Liver (tissue), 9 donors: Measurements from ENCODE around the gene ABTB2. TPM values are rescaled to one million over a fixed set of nuclear protein-coding genes. Genes with fewer than 3 reads are reported as not detected.

Experiments
- DNase-seq: peaks from one replicate; pipeline ENCODE4 v3.0.0-alpha.2; 2017; ENCODE audit warnings: low spot score
- H3K27ac ChIP-seq, 2 donors: one replicate each; pipeline ENCODE4 v1.7.0; 2013; ENCODE audit warnings: inconsistent platforms in 2 of 2, low read length in 2 of 2, control low read depth in 1 of 2, low read depth in 1 of 2, mild to moderate bottlenecking in 1 of 2
- H3K27me3 ChIP-seq, 4 donors: one replicate each; pipeline versions ENCODE4 v1.6.1 to v1.7.0; 2013; ENCODE audit warnings: low read length in 3 of 4, inconsistent platforms in 1 of 4, mild to moderate bottlenecking in 1 of 4, moderate library complexity in 1 of 4; ENCODE audit not compliant: control insufficient read depth in 4 of 4, insufficient read depth in 4 of 4
- H3K36me3 ChIP-seq, 4 donors: one replicate each; pipeline versions ENCODE4 v1.6.1 to v1.7.0; 2013; ENCODE audit warnings: low read length in 3 of 4, mild to moderate bottlenecking in 3 of 4, low read depth in 1 of 4, moderate library complexity in 1 of 4; ENCODE audit not compliant: control insufficient read depth in 4 of 4, insufficient read depth in 3 of 4
- H3K4me1 ChIP-seq, 4 donors: one replicate each; pipeline versions ENCODE4 v1.6.1 to v1.7.0; 2013; ENCODE audit warnings: low read length in 3 of 4, mild to moderate bottlenecking in 3 of 4, moderate library complexity in 1 of 4; ENCODE audit not compliant: control insufficient read depth in 4 of 4, insufficient read depth in 4 of 4
- H3K4me3 ChIP-seq, 3 donors: one replicate each; pipeline versions ENCODE4 v1.6.1 to v1.7.0; 2013; ENCODE audit warnings: low read length in 3 of 3, control low read depth in 1 of 3, low read depth in 1 of 3, mild to moderate bottlenecking in 1 of 3
- H3K9ac ChIP-seq, 2 donors: one replicate each; pipeline ENCODE4 v1.7.0; 2013; ENCODE audit warnings: low read length in 2 of 2, mild to moderate bottlenecking in 2 of 2, moderate library complexity in 2 of 2, control low read depth in 1 of 2, low read depth in 1 of 2
- H3K9me3 ChIP-seq, 4 donors: one replicate each; pipeline versions ENCODE4 v1.6.1 to v1.7.0; 2013; ENCODE audit warnings: low read length in 3 of 4; ENCODE audit not compliant: control insufficient read depth in 4 of 4
- ATF3 ChIP-seq: IDR thresholded peaks from 2 replicates; pipeline ENCODE4 v1.6.1; 2016; ENCODE audit warnings: antibody characterized with exemption
- EGR1 ChIP-seq, 2 donors: IDR thresholded peaks; 2 replicates each; pipeline ENCODE4 v1.6.1; 2016 to 2018; ENCODE audit warnings: antibody characterized with exemption in 2 of 2, low read depth in 2 of 2
- FOXA1 ChIP-seq: IDR thresholded peaks from 2 replicates; pipeline ENCODE4 v1.6.1; 2016; ENCODE audit warnings: antibody characterized with exemption
- FOXA2 ChIP-seq: IDR thresholded peaks from 2 replicates; pipeline ENCODE4 v1.6.1; 2016; ENCODE audit warnings: antibody characterized with exemption
- JUND ChIP-seq, 2 donors: IDR thresholded peaks; 2 replicates each; pipeline ENCODE4 v1.6.1; 2016; ENCODE audit warnings: antibody characterized with exemption in 2 of 2
- RAD21 ChIP-seq, 2 donors: IDR thresholded peaks; 2 replicates each; pipeline ENCODE4 v1.6.1; 2016; ENCODE audit warnings: antibody characterized with exemption in 2 of 2, mild to moderate bottlenecking in 2 of 2
- REST ChIP-seq: IDR thresholded peaks from 2 replicates; pipeline ENCODE4 v1.6.1; 2016; ENCODE audit warnings: antibody characterized with exemption, mild to moderate bottlenecking
- RXRA ChIP-seq, 2 donors: IDR thresholded peaks; 2 replicates each; pipeline ENCODE4 v1.6.1; 2017 to 2018; ENCODE audit warnings: antibody characterized with exemption in 2 of 2, mild to moderate bottlenecking in 1 of 2
- SP1 ChIP-seq: IDR thresholded peaks from 2 replicates; pipeline ENCODE4 v1.6.1; 2018; ENCODE audit warnings: antibody characterized with exemption, mild to moderate bottlenecking
- YY1 ChIP-seq: IDR thresholded peaks from 2 replicates; pipeline ENCODE4 v1.6.1; 2016; ENCODE audit warnings: antibody characterized with exemption, mild to moderate bottlenecking
- ZBTB33 ChIP-seq: IDR thresholded peaks from 2 replicates; pipeline ENCODE4 v1.6.1; 2016; ENCODE audit warnings: antibody characterized with exemption
- WGBS: extraction: QIAGEN DNeasy Blood & Tissue Kit; methylation state at CpG from one replicate; pipeline ENCODE4 v1.1.7; 2013; 5-methylcytosine and 5-hydroxymethylcytosine counted together
- polyA plus RNA-seq, 2 donors: library from polyadenylated mRNA; stranded (reverse) in 1 of 2; unstranded in 1 of 2; fragments of 200-250 nt in 1 of 2; fragments of >200 nt in 1 of 2; fragmentation: Nextera tagmentation in 1 of 2; extraction: Ambion mirVana in 1 of 2; gene quantifications; one replicate each; pipeline versions ENCODE4 v1.2.1 to v1.2.3, GENCODE V29; 2013 to 2015
- total RNA-seq, 2 donors: library from RNA; depleted of rRNA; stranded (reverse); fragments of >200 nt; gene quantifications; one replicate each; pipeline ENCODE4 v1.2.3, GENCODE V29; 2014
- donor health status: healthy.
- donor health status: healthy.
- donor health status: healthy.
- donor health status: healthy.
- donor health status: healthy.

Gene ABTB2
- total and polyA plus RNA-seq, 4 donors: 2.4 to 8.9 (median 6.1) TPM

GRCh38 chr11:34208266-34209135, 149.3 kb downstream of the ABTB2 start:
- WGBS: 81% methylated on average over 11 of the region's 11 CpGs
- no peak for DNase-seq
- Histone ChIP-seq H3K36me3 (peaks cover 0 to 7% (median 0%) of the 10 kb centered on the region in 4 donors), H3K27me3 (no peaks in the 10 kb centered on the region), H3K9me3 (no peaks in the 10 kb centered on the region), H3K9ac (no peak overlapping the region), H3K4me1 (peaks cover 0 to 3% (median 2%) of the 10 kb centered on the region in 4 donors), H3K4me3 (no peak overlapping the region), H3K27ac (no peak overlapping the region)
- TF ChIP-seq JUND (IDR thresholded peaks at IDR 0.05) (no peak), RXRA (IDR thresholded peaks at IDR 0.05) (no peak), ATF3 (no peak), REST (no peak), FOXA1 (no peak), ZBTB33 (no peak), RAD21 (IDR thresholded peaks at IDR 0.05) (no peak), SP1 (no peak), EGR1 (IDR thresholded peaks at IDR 0.05; ENCODE audit: low read depth in 2 of 2) (no peak), FOXA2 (no peak)

- no peaks in the 10 kb centered on the region for H3K4me1 ChIP-seq
- H3K9ac ChIP-seq: no peak overlapping the region
- no peak for DNase-seq
- no peaks in the 10 kb centered on the region for H3K9me3 ChIP-seq
- no peaks in the 10 kb centered on the region for H3K27me3 ChIP-seq
- H3K4me3 ChIP-seq: no peak overlapping the region
- TF ChIP-seq YY1: no peak
- no peak for TF ChIP-seq JUND (IDR thresholded peaks at IDR 0.05)
- 91% methylated on average over 5 of the region's 5 CpGs for WGBS
- H3K27ac ChIP-seq: no peak overlapping the region
- H3K36me3 ChIP-seq: peaks cover 0 to 7% (median 2%) of the 10 kb centered on the region in 4 donors
These were observed 150.2 kb downstream of the ABTB2 start for GRCh38 chr11:34207487-34208180.
